Hepatocyte (in vitro differentiated cells): ENCODE measurements around the gene THAP3. TPM values are rescaled to one million over a fixed set of nuclear protein-coding genes. Genes with fewer than 3 reads are reported as not detected.

Experiments
- DNase-seq: peaks from one replicate; pipeline ENCODE4 v3.0.0-alpha.2; 2016; ENCODE audit warnings: low spot score
- H2AFZ ChIP-seq: fragments of 200-600 bp; sonication (generic); 2 replicates; pipeline ENCODE4 v1.6.0; 2016; ENCODE audit warnings: antibody characterized with exemption, mild to moderate bottlenecking
- H3K27ac ChIP-seq: fragments of 200-600 bp; sonication (generic); 2 replicates; pipeline ENCODE4 v1.5.1; 2016; ENCODE audit warnings: mild to moderate bottlenecking
- H3K27me3 ChIP-seq: fragments of 200-600 bp; sonication (generic); 2 replicates; pipeline ENCODE4 v1.6.1; 2016
- H3K36me3 ChIP-seq: fragments of 200-600 bp; sonication (generic); replicated peaks from 2 replicates; pipeline ENCODE4 v1.5.1; 2016; ENCODE audit warnings: low read depth; ENCODE audit not compliant: insufficient read depth
- H3K4me1 ChIP-seq: fragments of 200-600 bp; sonication (generic); 2 replicates; pipeline ENCODE4 v1.5.1; 2016; ENCODE audit warnings: mild to moderate bottlenecking, moderate library complexity; ENCODE audit not compliant: insufficient read depth
- H3K4me2 ChIP-seq: fragments of 200-600 bp; sonication (generic); 2 replicates; pipeline ENCODE4 v1.6.0; 2016
- H3K4me3 ChIP-seq: fragments of 200-600 bp; sonication (generic); 2 replicates; pipeline ENCODE4 v1.5.1; 2016; ENCODE audit warnings: mild to moderate bottlenecking
- H3K79me2 ChIP-seq: fragments of 200-600 bp; sonication (generic); 2 replicates; pipeline ENCODE4 v1.6.0; 2017; ENCODE audit warnings: mild to moderate bottlenecking
- H3K9me2 ChIP-seq: fragments of 200-600 bp; sonication (generic); replicated peaks from 2 replicates; pipeline ENCODE4 v1.6.0; 2017; ENCODE audit warnings: mild to moderate bottlenecking; ENCODE audit not compliant: insufficient read depth
- H3K9me3 ChIP-seq: fragments of 200-600 bp; sonication (generic); 2 replicates; pipeline ENCODE4 v1.5.1; 2016; ENCODE audit warnings: low read depth, mild to moderate bottlenecking
- H4K20me1 ChIP-seq: fragments of 200-600 bp; sonication (generic); 2 replicates; pipeline ENCODE4 v1.6.0; 2016; ENCODE audit warnings: mild to moderate bottlenecking; ENCODE audit not compliant: insufficient read depth, poor library complexity, severe bottlenecking
- CTCF ChIP-seq: fragments of 200-600 bp; sonication (generic); IDR thresholded peaks from 2 replicates; pipeline ENCODE4 v1.5.1; 2016; ENCODE audit warnings: antibody characterized with exemption, mild to moderate bottlenecking; ENCODE audit not compliant: poor library complexity
- EZH2 ChIP-seq: fragments of 200-600 bp; sonication (generic); IDR thresholded peaks from 2 replicates; pipeline ENCODE4 v1.6.1; 2016; ENCODE audit warnings: antibody characterized with exemption, mild to moderate bottlenecking, borderline replicate concordance
- EZH2phosphoT487 ChIP-seq: fragments of 200-600 bp; sonication (generic); IDR thresholded peaks from one replicate; pipeline ENCODE4 v1.6.1; 2018; ENCODE audit warnings: antibody characterized with exemption, mild to moderate bottlenecking, low read depth, moderate library complexity; ENCODE audit not compliant: unreplicated experiment, severe bottlenecking
- WGBS: methylation state at CpG from one replicate; pipeline ENCODE4 v1.1.6; 2016; ENCODE audit warnings: low lambda C conversion rate; ENCODE audit errors: missing lambda C conversion rate; 5-methylcytosine and 5-hydroxymethylcytosine counted together
- polyA plus RNA-seq: library from polyadenylated mRNA; unstranded; fragments of >200 nt; fragmentation: Nextera tagmentation; extraction: Ambion mirVana; gene quantifications from 2 replicates; pipeline ENCODE4 v1.2.1, GENCODE V29; 2016
- total RNA-seq: library from RNA; depleted of rRNA; stranded (reverse); fragments of >200 nt; gene quantifications from 2 replicates; pipeline ENCODE4 v1.2.3, GENCODE V29; 2014

Gene THAP3
- total and polyA plus RNA-seq, 2 experiments from 2014 or later, result 13.0 to 26.5 TPM

- Histone ChIP-seq H3K79me2 (peaks cover 37% of the 10 kb centered on the region), H3K4me3 (peak within 1 kb of the TSS; percentile 60), H4K20me1 (no peaks in the 10 kb centered on the region), H3K9me3 (no peaks in the 10 kb centered on the region), H2AFZ (peak within 1 kb of the TSS; percentile 51), H3K4me1 (peaks cover 35% of the 10 kb centered on the region), H3K27me3 (no peaks in the 10 kb centered on the region), H3K9me2 (no peaks in the 10 kb centered on the region), H3K36me3 (no peaks in the 10 kb centered on the region), H3K27ac (peak within 1 kb of the TSS; percentile 77), H3K4me2 (peak within 1 kb of the TSS; percentile 97)
- 22% methylated on average over 54 of the region's 58 CpGs for WGBS
- TF ChIP-seq EZH2phosphoT487 (no peak), EZH2 (no peak), CTCF (no peak)
- DNase-seq, result peak; percentile 99
Observed at GRCh38 chr1:6579374-6580118, 45.1 kb upstream of the THAP3 start, which contains the start of gene ZBTB48. TSS of gene ZBTB48 (plus strand) at chr1:6579994. CDS start at chr1:6580610, 616 bp downstream.

- Histone ChIP-seq H3K36me3 (no peaks in the 10 kb centered on the region), H3K27ac (peak overlapping the region; percentile 70), H3K27me3 (no peaks in the 10 kb centered on the region), H3K79me2 (peaks cover 40% of the 10 kb centered on the region), H2AFZ (peak overlapping the region; percentile 23), H3K9me2 (no peaks in the 10 kb centered on the region), H3K4me3 (peak overlapping the region; percentile 60), H4K20me1 (no peaks in the 10 kb centered on the region), H3K9me3 (no peaks in the 10 kb centered on the region), H3K4me1 (peaks cover 35% of the 10 kb centered on the region), H3K4me2 (peak overlapping the region; percentile 97)
- WGBS, result 6% methylated on average over 9 of the region's 30 CpGs
- TF ChIP-seq EZH2 (no peak), CTCF (no peak), EZH2phosphoT487 (no peak)
- DNase-seq, result no peak
Observed at GRCh38 chr1:6580119-6580592, 44.5 kb upstream of the THAP3 start.

- Histone ChIP-seq H4K20me1 (no peaks in the 10 kb centered on the region), H3K36me3 (no peaks in the 10 kb centered on the region), H3K9me3 (no peaks in the 10 kb centered on the region), H3K79me2 (peaks cover 40% of the 10 kb centered on the region), H3K27me3 (no peaks in the 10 kb centered on the region), H3K9me2 (no peaks in the 10 kb centered on the region), H2AFZ (peak overlapping the region; percentile 23), H3K27ac (peak overlapping the region; percentile 70), H3K4me1 (peaks cover 35% of the 10 kb centered on the region), H3K4me2 (peak overlapping the region; percentile 97), H3K4me3 (peak overlapping the region; percentile 60)
- no peak for TF ChIP-seq CTCF
- WGBS, result 48% methylated on average over 19 of the region's 19 CpGs
- peak; percentile 40 for DNase-seq
Observed at GRCh38 chr1:6580593-6581409, 43.9 kb upstream of the THAP3 start.
